PC-3 (cell line): ENCODE results near the gene SMOC2.

Experiments
- EZH2 ChIP-seq: fragments of 300-600 bp; sonication (generic); IDR thresholded peaks from one replicate; pipeline ENCODE4 v1.6.1; 2017; ENCODE audit warnings: antibody characterized with exemption, mild to moderate bottlenecking, low read length; ENCODE audit not compliant: unreplicated experiment
- EZH2phosphoT487 ChIP-seq: fragments of 300-600 bp; sonication (generic); IDR thresholded peaks from 2 replicates; pipeline ENCODE4 v1.6.1; 2018; ENCODE audit warnings: mild to moderate bottlenecking, antibody characterized with exemption, low read length, borderline replicate concordance
- TF ChIP-seq, protein P1 (sequence below): fragments of 300-600 bp; sonication (generic); conservative IDR thresholded peaks from 2 replicates; pipeline ENCODE4 v1.5.1; 2017; ENCODE audit warnings: antibody characterized with exemption, low read depth, mild to moderate bottlenecking, low read length

DNA sequence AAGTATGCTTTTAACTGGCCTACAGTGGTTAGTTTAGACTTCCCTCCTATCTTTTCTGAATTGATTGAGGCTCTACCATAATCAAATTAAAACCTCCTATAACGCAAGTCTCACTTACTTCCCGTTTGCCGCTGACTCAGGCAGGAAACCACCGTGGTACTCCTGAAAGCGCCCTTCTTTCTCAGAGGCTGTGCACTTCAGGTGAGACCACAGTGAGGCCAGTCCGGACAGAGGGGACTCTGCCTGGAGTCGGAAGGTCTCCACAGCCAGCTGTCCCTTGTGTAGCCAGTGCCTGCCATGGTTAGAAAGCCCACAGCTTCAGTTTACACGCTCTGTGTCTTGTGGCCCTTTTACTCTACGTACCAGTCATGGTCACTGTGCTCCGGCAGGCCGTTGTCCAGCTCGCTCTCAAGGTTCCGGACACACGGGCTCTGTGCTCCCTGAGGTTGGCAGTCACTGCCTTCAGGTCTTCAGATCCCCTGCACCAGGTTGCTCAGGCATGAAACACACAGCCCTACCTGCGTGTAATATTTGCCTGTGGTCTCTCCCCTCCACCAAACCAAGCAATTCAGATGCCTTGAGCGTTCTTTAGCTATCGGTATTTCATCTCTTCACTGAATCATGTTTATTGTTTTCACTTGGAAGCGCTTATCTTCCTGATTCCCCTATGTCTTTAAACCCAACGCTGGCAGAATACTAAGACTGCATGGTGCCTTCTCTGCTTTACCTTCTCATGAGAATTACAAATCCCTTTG is 178.8 kb downstream of the SMOC2 start:
- TF ChIP-seq, protein P1, sequence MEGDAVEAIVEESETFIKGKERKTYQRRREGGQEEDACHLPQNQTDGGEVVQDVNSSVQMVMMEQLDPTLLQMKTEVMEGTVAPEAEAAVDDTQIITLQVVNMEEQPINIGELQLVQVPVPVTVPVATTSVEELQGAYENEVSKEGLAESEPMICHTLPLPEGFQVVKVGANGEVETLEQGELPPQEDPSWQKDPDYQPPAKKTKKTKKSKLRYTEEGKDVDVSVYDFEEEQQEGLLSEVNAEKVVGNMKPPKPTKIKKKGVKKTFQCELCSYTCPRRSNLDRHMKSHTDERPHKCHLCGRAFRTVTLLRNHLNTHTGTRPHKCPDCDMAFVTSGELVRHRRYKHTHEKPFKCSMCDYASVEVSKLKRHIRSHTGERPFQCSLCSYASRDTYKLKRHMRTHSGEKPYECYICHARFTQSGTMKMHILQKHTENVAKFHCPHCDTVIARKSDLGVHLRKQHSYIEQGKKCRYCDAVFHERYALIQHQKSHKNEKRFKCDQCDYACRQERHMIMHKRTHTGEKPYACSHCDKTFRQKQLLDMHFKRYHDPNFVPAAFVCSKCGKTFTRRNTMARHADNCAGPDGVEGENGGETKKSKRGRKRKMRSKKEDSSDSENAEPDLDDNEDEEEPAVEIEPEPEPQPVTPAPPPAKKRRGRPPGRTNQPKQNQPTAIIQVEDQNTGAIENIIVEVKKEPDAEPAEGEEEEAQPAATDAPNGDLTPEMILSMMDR, result no peak
- TF ChIP-seq EZH2, result no peak
- TF ChIP-seq EZH2phosphoT487, result no peak
